ENCODE measurements around the gene MRPS31. TPM values are rescaled to one million over a fixed set of nuclear protein-coding genes. Genes with fewer than 3 reads are reported as not detected.

The MRPS31 gene
- total RNA-seq, 2 donors from 2014 or later, result 19.2 to 19.9 TPM

DNA sequence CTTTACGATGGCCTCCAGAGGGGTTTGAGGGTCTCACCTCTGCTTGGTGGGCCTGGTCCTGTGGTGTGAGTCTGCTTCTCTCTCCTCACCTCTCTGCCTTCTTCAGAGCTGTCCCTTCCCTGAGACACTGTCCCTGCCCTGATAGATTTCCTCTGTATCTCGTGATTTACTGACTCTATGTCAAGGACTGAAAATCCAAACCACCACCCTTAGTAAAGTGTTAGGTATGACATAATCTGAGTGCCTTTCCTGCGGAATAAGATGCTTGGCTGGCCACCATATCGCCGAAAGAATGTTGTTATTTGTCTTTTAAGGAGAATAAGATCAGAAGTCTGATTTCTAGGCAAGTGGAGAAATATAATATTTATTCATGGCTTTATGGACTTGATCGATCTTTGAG is 25.7 kb upstream of the MRPS31 start:
- Histone ChIP-seq H3K36me3 (peaks cover 0 to 2% of the 10 kb centered on the region in 2 donors), H3K4me3 (no peak overlapping the region), H3K9me3 (no peaks in the 10 kb centered on the region), H3K27me3 (replicated peaks; ENCODE audit: insufficient read depth) (no peaks in the 10 kb centered on the region), H3K4me1 (replicated peaks) (no peaks in the 10 kb centered on the region), H3K27ac (no peak overlapping the region)
- TF ChIP-seq, protein P1, sequence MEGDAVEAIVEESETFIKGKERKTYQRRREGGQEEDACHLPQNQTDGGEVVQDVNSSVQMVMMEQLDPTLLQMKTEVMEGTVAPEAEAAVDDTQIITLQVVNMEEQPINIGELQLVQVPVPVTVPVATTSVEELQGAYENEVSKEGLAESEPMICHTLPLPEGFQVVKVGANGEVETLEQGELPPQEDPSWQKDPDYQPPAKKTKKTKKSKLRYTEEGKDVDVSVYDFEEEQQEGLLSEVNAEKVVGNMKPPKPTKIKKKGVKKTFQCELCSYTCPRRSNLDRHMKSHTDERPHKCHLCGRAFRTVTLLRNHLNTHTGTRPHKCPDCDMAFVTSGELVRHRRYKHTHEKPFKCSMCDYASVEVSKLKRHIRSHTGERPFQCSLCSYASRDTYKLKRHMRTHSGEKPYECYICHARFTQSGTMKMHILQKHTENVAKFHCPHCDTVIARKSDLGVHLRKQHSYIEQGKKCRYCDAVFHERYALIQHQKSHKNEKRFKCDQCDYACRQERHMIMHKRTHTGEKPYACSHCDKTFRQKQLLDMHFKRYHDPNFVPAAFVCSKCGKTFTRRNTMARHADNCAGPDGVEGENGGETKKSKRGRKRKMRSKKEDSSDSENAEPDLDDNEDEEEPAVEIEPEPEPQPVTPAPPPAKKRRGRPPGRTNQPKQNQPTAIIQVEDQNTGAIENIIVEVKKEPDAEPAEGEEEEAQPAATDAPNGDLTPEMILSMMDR (IDR thresholded peaks at IDR 0.05), result no peak
- no peak for TF ChIP-seq POLR2AphosphoS5 (IDR thresholded peaks at IDR 0.05)
- no peak for TF ChIP-seq POLR2A (IDR thresholded peaks at IDR 0.05)
- DNase-seq (ENCODE audit: low spot score), result no peak
- 84% methylated on average over 6 of the region's 6 CpGs for WGBS
- intact Hi-C loops (cut with DNase I), result loop anchor here (10.0 kb wide), 1 partner anchor 258 kb away; no protein-coding TSS in a partner anchor

DNA sequence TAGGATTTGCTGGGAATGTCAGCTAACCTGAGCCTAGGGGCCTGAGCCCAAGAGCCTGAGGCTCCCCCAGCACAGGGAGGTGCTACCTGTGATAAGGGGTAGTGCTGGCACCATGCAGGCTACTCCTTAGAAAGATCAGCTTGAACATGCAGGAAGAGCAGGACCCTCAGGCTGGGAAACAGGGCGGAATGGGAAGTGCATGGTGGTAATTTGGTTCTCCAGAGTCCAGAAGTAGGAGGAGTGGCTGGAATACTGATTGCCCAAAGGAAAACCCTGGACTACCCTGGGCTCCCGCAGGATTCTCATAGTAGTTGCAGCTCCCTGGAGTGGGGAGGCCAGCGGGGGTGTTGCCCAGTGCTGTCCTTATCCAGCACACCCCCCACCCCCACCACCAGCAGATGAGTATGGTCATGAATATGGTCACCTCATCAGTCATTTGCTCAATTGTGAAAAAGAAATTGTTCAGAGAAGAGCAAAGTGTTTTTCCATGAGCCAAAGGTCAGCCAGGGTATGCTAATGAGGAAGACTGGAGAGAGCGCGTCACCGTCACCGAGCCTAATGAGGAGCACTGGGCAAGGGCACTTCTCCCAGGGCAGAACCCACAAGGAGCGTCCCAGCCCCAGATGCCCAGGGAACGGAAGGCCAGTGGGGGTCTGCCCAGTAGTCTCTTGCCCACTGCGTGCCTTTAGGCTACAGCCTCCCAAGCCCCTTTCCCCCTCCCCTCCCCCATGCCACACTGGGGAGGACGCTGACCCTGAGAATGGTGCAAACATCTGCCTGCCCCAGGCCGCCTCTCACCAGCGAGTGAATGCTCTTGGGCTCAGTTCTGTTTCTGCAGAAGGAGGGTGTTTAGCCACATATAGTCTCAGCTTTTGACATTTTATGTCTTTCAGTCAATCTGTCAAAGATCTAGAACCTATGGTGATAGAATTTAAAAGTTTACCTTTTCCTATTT is 23.7 kb upstream of the MRPS31 start:
- no peak for DNase-seq (ENCODE audit: low spot score)
- intact Hi-C loops (cut with DNase I), result loop anchor here (10.0 kb wide), 1 partner anchor 260 kb away; no protein-coding TSS in a partner anchor
- H3K4me1 ChIP-seq (replicated peaks), result no peaks in the 10 kb centered on the region
- H3K4me3 ChIP-seq, result no peak overlapping the region
- H3K9me3 ChIP-seq, result no peaks in the 10 kb centered on the region
- 93% methylated on average over 13 of the region's 13 CpGs for WGBS
- TF ChIP-seq, protein P1 (IDR thresholded peaks at IDR 0.05), result no peak
- TF ChIP-seq POLR2A (IDR thresholded peaks at IDR 0.05) (no peak), POLR2AphosphoS5 (IDR thresholded peaks at IDR 0.05) (no peak)
- H3K36me3 ChIP-seq, result peaks cover 0 to 2% of the 10 kb centered on the region in 2 donors
- no peak overlapping the region for H3K27ac ChIP-seq
- no peaks in the 10 kb centered on the region for H3K27me3 ChIP-seq (replicated peaks; ENCODE audit: insufficient read depth)

DNA sequence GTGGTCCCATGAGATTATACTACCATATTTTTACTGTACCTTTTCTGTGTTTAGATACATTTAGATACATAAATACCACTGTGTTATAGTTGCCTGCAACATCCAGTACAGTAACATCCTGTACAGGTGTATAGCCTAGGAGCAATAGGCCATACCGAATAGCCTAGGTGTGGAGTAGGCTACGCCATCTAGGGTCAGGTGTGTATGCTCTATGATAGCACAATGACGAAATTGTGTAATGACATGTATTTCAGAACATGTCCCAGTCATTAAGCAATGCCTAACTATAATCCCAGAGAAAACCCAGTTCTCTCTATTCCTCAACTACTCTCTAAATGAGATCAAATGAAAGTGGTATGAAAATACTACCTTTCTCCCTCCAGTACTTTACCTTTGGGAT is 22.3 kb upstream of the MRPS31 start:
- no peak for DNase-seq (ENCODE audit: low spot score)
- no peaks in the 10 kb centered on the region for H3K4me1 ChIP-seq (replicated peaks)
- 93% methylated on average over 3 of the region's 3 CpGs for WGBS
- H3K9me3 ChIP-seq, result no peaks in the 10 kb centered on the region
- H3K27ac ChIP-seq, result no peak overlapping the region
- TF ChIP-seq POLR2AphosphoS5 (IDR thresholded peaks at IDR 0.05) (no peak), POLR2A (IDR thresholded peaks at IDR 0.05) (no peak)
- TF ChIP-seq, protein P1 (IDR thresholded peaks at IDR 0.05), result no peak
- H3K27me3 ChIP-seq (replicated peaks; ENCODE audit: insufficient read depth), result no peaks in the 10 kb centered on the region
- intact Hi-C loops (cut with DNase I), result loop anchor here (10.0 kb wide), 1 partner anchor 261 kb away; no protein-coding TSS in a partner anchor
- no peaks in the 10 kb centered on the region for H3K36me3 ChIP-seq
- H3K4me3 ChIP-seq, result no peak overlapping the region

DNA sequence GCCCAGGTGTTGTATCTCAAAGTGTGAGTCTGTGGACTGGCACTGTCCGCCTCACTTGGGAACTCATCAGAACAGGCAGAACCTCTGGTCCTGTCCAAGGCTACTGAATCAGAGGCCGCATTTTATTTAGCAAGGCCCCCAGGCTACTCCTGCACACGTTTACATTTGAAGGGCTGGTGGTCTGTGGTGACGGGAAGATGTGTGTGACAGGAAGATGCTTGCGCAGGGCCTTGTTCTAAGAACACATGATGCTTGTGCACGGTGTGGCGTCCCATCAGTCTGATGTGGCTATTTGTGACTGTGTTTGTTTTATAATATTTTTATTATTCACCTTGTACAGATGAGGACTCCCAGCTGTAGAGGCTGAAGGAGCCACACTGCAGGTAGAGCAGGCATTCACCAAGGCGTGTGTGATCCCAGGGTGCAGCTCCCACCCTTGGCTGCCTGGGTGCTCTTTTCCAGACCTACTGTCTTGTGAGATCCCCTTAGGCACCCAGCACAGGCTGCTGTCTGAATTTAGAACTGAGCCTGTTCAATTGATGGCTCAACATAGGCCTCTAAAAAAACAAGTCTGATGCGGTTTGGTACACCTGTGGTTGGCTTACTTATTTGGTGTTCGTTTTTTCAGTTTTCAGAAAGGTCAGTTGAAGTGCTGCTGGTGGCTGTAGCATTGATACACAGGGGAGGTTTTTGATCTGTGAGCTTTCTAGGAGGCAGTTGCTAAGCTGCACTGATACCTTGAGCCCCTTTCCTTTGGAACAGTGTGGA is 21.5 kb upstream of the MRPS31 start:
- intact Hi-C loops (cut with DNase I), result loop anchor here (10.0 kb wide), 1 partner anchor 262 kb away; no protein-coding TSS in a partner anchor
- no peaks in the 10 kb centered on the region for H3K27me3 ChIP-seq (replicated peaks; ENCODE audit: insufficient read depth)
- H3K27ac ChIP-seq, result no peak overlapping the region
- no peak for DNase-seq (ENCODE audit: low spot score)
- no peaks in the 10 kb centered on the region for H3K36me3 ChIP-seq
- H3K9me3 ChIP-seq, result no peaks in the 10 kb centered on the region
- no peaks in the 10 kb centered on the region for H3K4me1 ChIP-seq (replicated peaks)
- H3K4me3 ChIP-seq, result no peak overlapping the region
- 90% methylated on average over 10 of the region's 10 CpGs for whole genome bisulfite sequencing
- no peak for TF ChIP-seq POLR2A (IDR thresholded peaks at IDR 0.05)

DNA sequence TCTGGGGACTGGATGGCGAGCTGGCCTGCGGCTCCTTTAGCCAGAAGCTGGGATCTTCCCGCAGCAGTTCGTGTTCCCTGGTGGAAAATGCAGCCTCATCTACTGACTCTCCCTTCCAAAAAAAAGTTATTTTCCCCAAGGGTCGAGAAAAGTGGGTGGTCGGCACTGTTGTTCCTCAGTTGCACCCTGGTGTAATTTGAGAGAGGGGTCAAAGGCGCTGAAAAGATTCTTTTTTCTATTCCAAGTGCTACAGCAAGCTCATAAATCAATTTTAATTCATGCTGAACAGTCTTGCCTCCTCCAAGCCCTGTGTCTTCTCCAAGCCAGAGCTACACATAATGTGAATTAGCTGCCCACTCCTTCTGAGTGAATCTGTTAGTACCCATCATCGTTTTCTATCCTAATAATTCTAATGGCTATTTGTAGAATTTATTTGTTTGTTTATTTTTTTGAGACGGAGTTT is 19.2 kb upstream of the MRPS31 start:
- Histone ChIP-seq H3K36me3 (no peaks in the 10 kb centered on the region), H3K27me3 (replicated peaks; ENCODE audit: insufficient read depth) (no peaks in the 10 kb centered on the region), H3K9me3 (no peaks in the 10 kb centered on the region), H3K4me1 (replicated peaks) (no peaks in the 10 kb centered on the region), H3K4me3 (peak overlapping the region; percentile 56 to 69), H3K27ac (peak overlapping the region; percentile 76 to 83)
- DNase-seq (ENCODE audit: low spot score), result no peak
- WGBS, result 17% methylated on average over 9 of the region's 9 CpGs
- no peak for TF ChIP-seq POLR2AphosphoS5 (IDR thresholded peaks at IDR 0.05)
- TF ChIP-seq, protein P1 (IDR thresholded peaks at IDR 0.05), result no peak
- TF ChIP-seq POLR2A (IDR thresholded peaks at IDR 0.05), result no peak
- intact Hi-C loops (cut with DNase I), result loop anchor here (10.0 kb wide), 1 partner anchor 265 kb away; no protein-coding TSS in a partner anchor

Measured in prostate gland (tissue), 2 donors.